WERI-Rb-1 (cell line): Measurements from ENCODE around the gene CSRNP3.

Experiments used
- DNase-seq: peaks from one replicate; pipeline ENCODE4 v3.0.0-alpha.2; 2020
- H3K27ac ChIP-seq: fragments of 250-450 bp; sonication (Bioruptor Pico); 2 replicates; pipeline ENCODE4 v1.5.1; 2020; ENCODE audit warnings: mild to moderate bottlenecking, moderate library complexity
- H3K27me3 ChIP-seq: fragments of 250-450 bp; sonication (Bioruptor Pico); 2 replicates; pipeline ENCODE4 v1.5.1; 2021; ENCODE audit warnings: mild to moderate bottlenecking, low read depth, moderate library complexity; ENCODE audit not compliant: insufficient read depth, severe bottlenecking
- H3K36me3 ChIP-seq: fragments of 250-450 bp; sonication (Bioruptor Pico); 2 replicates; pipeline ENCODE4 v1.5.1; 2020; ENCODE audit warnings: mild to moderate bottlenecking, moderate library complexity
- H3K4me3 ChIP-seq: 2 replicates; pipeline ENCODE4 v1.5.1; 2011; ENCODE audit warnings: low read depth, mild to moderate bottlenecking, control low read depth, low read length
- H3K9me3 ChIP-seq: fragments of 250-450 bp; sonication (Bioruptor Pico); 2 replicates; pipeline ENCODE4 v1.5.1; 2021; ENCODE audit warnings: mild to moderate bottlenecking, moderate library complexity; ENCODE audit not compliant: severe bottlenecking
- TF ChIP-seq, protein P1 (sequence below): IDR thresholded peaks from 2 replicates; pipeline ENCODE4 v1.5.1; 2011; ENCODE audit warnings: low read depth, mild to moderate bottlenecking, control low read depth, inconsistent platforms, low read length

The CSRNP3 gene

GRCh38 chr2:165454905-165455304 lies 14.6 kb upstream of the CSRNP3 start:
- Histone ChIP-seq H3K9me3 (no peaks in the 10 kb centered on the region), H3K4me3 (no peak overlapping the region), H3K27ac (no peak overlapping the region), H3K27me3 (no peaks in the 10 kb centered on the region), H3K36me3 (no peaks in the 10 kb centered on the region)
- DNase-seq, result no peak
- TF ChIP-seq, protein P1, sequence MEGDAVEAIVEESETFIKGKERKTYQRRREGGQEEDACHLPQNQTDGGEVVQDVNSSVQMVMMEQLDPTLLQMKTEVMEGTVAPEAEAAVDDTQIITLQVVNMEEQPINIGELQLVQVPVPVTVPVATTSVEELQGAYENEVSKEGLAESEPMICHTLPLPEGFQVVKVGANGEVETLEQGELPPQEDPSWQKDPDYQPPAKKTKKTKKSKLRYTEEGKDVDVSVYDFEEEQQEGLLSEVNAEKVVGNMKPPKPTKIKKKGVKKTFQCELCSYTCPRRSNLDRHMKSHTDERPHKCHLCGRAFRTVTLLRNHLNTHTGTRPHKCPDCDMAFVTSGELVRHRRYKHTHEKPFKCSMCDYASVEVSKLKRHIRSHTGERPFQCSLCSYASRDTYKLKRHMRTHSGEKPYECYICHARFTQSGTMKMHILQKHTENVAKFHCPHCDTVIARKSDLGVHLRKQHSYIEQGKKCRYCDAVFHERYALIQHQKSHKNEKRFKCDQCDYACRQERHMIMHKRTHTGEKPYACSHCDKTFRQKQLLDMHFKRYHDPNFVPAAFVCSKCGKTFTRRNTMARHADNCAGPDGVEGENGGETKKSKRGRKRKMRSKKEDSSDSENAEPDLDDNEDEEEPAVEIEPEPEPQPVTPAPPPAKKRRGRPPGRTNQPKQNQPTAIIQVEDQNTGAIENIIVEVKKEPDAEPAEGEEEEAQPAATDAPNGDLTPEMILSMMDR, result no peak

DNA sequence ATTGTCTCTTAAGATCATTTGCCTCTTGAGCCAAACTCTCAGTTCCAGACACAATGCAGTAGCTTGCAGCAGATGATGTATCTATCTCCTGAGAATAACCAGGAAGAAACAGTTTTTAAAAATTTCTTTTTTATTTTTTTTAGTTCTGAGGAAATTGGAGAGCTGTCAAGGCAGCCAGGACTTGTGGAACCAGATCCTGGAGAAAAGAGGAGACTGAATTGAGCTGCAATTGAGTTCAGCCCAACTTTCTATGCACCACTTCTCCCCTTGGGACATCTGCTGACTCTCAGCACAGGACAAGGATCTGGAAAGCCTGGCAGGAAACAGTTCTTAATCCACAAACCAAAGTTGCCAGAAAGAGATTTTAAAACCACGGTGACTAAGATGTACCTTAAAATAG lies 13.5 kb upstream of the CSRNP3 start:
- DNase-seq, result no peak
- Histone ChIP-seq H3K9me3 (no peaks in the 10 kb centered on the region), H3K4me3 (no peak overlapping the region), H3K36me3 (no peaks in the 10 kb centered on the region), H3K27me3 (no peaks in the 10 kb centered on the region), H3K27ac (no peak overlapping the region)
- TF ChIP-seq, protein P1, result no peak

DNA sequence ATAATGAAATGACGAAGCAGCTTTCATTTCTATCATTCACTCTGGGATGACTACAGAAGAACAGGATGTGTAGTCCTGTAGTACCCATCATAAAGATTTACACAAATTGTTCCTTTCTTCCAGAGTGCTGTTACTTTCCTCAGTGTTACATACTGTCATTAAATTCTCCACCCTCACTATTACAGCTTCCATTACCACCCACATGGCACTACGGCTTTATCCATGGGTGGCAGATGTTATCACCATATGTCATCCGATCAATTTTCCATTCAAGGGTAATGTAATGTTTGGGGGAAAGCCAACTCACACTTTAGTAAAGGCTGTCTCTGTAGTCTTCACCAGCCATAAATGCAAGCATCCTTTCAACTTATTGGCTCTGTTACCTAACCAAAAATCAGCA lies 7.1 kb upstream of the CSRNP3 start:
- peak overlapping the region; percentile 10; the same call in 1 of the 2 replicates for H3K27ac ChIP-seq
- DNase-seq, result peak; percentile 17
- H3K36me3 ChIP-seq, result no peaks in the 10 kb centered on the region
- no peaks in the 10 kb centered on the region for H3K9me3 ChIP-seq
- H3K4me3 ChIP-seq, result no peak overlapping the region
- TF ChIP-seq, protein P1, result no peak
- no peaks in the 10 kb centered on the region for H3K27me3 ChIP-seq

DNA sequence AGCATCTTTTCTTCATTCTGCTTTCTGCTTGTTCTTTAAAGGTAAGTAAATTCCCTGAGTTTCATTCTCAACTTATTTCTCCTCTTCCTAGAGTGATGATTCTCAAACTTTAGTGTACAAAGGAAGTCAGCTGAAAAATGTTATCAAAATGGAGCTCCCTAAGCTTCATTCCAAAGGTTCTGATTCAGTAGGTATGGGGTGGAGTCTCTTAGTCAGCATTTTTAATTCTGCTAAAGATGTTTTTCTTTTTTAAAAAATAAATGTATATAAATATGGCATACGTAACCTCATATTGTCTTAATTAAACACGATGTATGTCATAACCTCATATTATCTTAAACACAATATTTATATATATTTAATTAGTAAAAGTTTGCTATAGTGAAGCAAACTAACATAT lies 3.1 kb upstream of the CSRNP3 start:
- H3K9me3 ChIP-seq, result no peaks in the 10 kb centered on the region
- H3K27me3 ChIP-seq, result no peaks in the 10 kb centered on the region
- DNase-seq, result no peak
- TF ChIP-seq, protein P1, result no peak
- H3K36me3 ChIP-seq, result no peaks in the 10 kb centered on the region
- no peak overlapping the region for H3K4me3 ChIP-seq
- no peak overlapping the region for H3K27ac ChIP-seq

DNA sequence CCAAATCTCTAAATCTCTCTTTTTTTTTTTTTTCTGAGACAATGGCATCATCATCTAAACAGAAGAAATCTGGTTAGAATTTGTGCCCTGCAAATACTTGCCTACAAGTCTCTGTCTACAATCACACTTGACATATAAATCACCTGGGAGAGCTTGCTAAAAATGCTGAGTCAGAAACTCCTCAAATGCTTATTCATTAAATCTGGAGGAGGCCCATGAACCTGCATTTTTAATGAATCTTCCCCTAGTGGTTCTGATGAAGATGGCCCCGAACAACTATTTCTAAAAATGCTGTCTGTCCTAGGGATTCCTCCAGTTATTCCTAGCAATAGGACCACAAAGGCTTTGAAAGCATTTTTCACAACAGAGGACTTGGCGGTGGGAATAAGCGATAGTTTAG lies 1.6 kb upstream of the CSRNP3 start:
- Histone ChIP-seq H3K9me3 (no peaks in the 10 kb centered on the region), H3K27ac (no peak overlapping the region), H3K36me3 (no peaks in the 10 kb centered on the region), H3K4me3 (no peak overlapping the region), H3K27me3 (no peaks in the 10 kb centered on the region)
- DNase-seq, result no peak
- TF ChIP-seq, protein P1, result no peak

DNA sequence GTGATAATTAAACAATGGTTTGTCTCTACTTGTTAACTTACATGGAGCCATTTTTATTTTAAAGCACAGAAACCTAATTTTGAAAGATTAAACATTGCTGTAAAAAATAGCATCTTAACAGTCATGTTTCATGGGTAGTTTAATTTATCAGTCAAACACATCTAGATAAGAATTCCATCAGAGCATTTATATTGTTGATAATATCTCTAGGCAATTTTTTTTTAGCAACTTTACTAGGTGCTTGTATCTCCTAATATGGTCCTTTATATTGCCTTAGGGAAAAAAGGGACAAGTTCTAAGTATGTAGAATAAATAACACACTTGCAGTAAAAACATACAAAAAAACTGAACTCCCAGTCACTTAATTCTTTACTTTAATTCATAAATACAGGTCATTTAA lies 863 bp downstream of the CSRNP3 start:
- H3K27ac ChIP-seq, result no peak overlapping the region
- no peaks in the 10 kb centered on the region for H3K36me3 ChIP-seq
- TF ChIP-seq, protein P1, result no peak
- DNase-seq, result no peak
- H3K9me3 ChIP-seq, result no peaks in the 10 kb centered on the region
- H3K4me3 ChIP-seq, result peak overlapping the region; percentile 84
- no peaks in the 10 kb centered on the region for H3K27me3 ChIP-seq
